Renal cortical epithelial cell (primary cell): ENCODE data around the gene SLC44A4. TPM values are rescaled to one million over a fixed set of nuclear protein-coding genes. Genes with fewer than 3 reads are reported as not detected.
"Not testable (repeated sequence)": the region's sequence is repeated elsewhere in the genome, so short reads cannot be mapped to it uniquely, and the experiment has no call there.

ENCODE experiments used
- DNase-seq: peaks from one replicate; pipeline ENCODE4 v3.0.0-alpha.2; 2011; ENCODE audit warnings: low read depth
- total RNA-seq: library from RNA; depleted of rRNA; stranded (reverse); fragments of >200 nt; gene quantifications from 2 replicates; pipeline ENCODE4 v1.2.3, GENCODE V29; 2014

SLC44A4 gene
- total RNA-seq, result 1.1 and 26.6 TPM in 2 replicates

- no peak for DNase-seq
These were observed at the start of gene SLC44A4 for GRCh38 chr6:31878726-31879125. Gene SLC44A4, minus strand, starts transcription at chr6:31878997. Its CDS starts 17 bp downstream, at chr6:31878980.

DNA sequence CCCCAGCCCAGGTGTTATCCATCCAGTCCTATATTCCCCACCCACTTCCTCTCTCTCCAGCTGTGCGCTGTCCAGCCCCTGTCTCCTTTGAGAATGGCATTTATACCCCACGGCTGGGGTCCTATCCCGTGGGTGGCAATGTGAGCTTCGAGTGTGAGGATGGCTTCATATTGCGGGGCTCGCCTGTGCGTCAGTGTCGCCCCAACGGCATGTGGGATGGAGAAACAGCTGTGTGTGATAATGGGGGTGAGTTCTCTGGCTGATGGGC lies 49.8 kb upstream of the SLC44A4 start:
- no peak for DNase-seq

- no peak for DNase-seq
These were observed 49.3 kb upstream of the SLC44A4 start for GRCh38 chr6:31927863-31928671.

GRCh38 chr6:31927242-31927862 lies 48.6 kb upstream of the SLC44A4 start, which contains the start of gene C2:
Gene C2, plus strand, starts transcription at chr6:31927717. Its CDS starts 36 bp downstream, at chr6:31927753.
- DNase-seq, result no peak

DNA sequence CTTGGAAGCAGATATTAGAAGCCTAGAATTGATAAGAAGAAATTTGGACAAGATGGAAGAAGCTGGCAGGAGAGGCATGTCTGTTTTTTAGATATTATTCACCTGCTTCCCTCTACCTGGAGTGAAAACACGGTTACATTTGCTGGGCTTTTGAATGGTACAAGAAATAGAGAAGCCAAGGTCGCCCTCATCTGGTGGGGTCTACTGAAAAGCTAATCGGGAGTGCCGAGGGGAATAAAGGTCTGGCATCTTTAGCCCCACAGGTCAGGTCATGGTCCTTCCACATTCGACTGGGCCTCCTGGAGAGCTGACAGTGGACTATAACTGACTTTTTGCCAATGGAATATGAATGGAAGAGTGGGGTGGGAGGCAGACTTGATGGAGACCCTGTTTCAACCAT lies 44.1 kb upstream of the SLC44A4 start:
- no peak for DNase-seq

- DNase-seq, result peak; percentile 58
These were observed 42.0 kb upstream of the SLC44A4 start for GRCh38 chr6:31920811-31921210.

GRCh38 chr6:31919624-31920303 lies 41.0 kb upstream of the SLC44A4 start:
- no peak for DNase-seq

GRCh38 chr6:31918069-31918720 lies 39.4 kb upstream of the SLC44A4 start:
- peak; percentile 43 for DNase-seq

DNA sequence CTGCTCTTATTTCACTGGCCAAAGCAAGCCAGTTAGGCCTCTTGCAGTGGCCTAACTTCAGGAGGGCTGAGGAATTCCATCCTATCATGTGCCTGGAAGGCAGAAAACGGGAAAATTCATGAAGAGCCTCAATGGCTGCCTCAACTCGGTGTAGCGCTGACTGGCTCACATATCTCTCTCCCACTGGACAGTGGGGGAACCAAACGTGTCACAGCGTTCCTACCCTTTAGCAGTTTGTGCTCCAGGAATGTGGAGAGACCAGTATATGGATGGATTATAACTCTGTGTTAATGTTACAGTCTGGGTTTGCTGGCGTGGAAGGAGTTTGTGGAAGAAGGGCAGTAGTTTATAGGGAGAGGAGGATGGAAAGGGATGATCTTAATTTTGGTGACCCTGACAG lies 37.0 kb upstream of the SLC44A4 start:
- no peak for DNase-seq

DNA sequence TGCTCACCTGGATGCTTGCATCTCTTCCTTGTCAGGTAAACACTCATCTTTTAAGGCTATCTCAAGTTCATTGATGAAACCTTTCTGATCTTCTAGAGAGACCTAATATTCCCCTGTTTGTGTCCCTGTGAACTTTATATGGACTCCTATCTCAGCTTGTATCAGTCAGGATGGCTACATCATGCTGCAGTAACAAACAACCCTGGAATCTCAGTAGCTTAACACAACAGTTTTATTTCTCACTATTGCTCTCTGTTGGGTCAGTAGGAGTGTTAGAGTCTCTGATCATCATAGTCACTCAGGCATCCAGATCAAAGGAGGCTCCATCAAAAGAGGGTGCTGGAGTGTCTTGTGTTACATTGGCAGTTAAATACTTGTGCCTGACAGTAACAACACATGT lies 36.6 kb upstream of the SLC44A4 start:
- DNase-seq, result no peak

GRCh38 chr6:31911826-31912585 lies 33.2 kb upstream of the SLC44A4 start:
- DNase-seq, result no peak

DNA sequence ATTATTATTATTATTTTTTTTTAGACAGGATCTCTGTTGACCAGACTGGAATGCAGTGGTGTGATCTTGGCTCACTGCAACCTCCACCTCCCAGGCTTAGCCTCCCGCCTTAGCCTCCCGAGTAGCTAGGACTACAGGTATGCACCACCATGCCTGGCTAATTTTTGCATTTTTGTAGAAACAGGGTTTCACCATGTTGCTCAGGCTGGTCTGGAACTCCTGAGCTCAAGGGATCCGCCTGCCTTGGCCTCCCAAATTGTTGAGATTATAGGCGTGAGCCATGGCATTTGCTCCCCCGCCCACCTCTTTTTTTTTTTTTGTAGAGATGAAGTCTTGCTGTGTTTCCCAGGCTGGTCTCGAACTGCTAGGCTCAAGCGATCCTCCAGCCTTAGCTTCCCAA lies 30.5 kb upstream of the SLC44A4 start:
- DNase-seq, result not testable (repeated sequence)

DNA sequence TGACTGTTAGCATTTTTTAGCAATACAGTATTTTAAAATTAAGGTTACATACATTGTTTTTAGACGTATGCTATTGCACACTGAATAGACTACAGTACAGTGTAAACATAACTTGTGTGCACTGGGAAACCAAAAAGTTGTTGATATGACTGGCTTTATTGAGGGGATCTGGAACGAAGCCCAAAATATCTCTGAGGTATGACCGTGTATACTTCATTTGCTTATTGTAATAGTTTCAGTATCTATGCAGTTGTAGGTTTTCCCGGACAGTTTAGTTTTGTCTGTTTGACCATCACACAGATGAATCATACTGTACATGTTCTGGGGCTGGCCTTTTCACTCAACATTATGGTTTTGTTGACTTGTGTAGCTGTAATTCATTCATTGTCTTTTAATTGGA lies 30.0 kb upstream of the SLC44A4 start:
- no peak for DNase-seq

GRCh38 chr6:31908255-31908654 lies 29.5 kb upstream of the SLC44A4 start:
- DNase-seq, result not testable (repeated sequence)

- peak; percentile 92 for DNase-seq
These were observed 28.5 kb upstream of the SLC44A4 start for GRCh38 chr6:31907158-31907813.

GRCh38 chr6:31906727-31907126 lies 27.9 kb upstream of the SLC44A4 start:
- not testable (repeated sequence) for DNase-seq

GRCh38 chr6:31906122-31906521 lies 27.3 kb upstream of the SLC44A4 start:
- no peak for DNase-seq

GRCh38 chr6:31905041-31905440 lies 26.2 kb upstream of the SLC44A4 start:
- no peak for DNase-seq

GRCh38 chr6:31903957-31904356 lies 25.2 kb upstream of the SLC44A4 start:
- no peak for DNase-seq

- DNase-seq, result peak; percentile 82
These were observed 23.3 kb upstream of the SLC44A4 start, which contains the start of gene ZBTB12 for GRCh38 chr6:31901953-31902643. Gene ZBTB12, minus strand, starts transcription at chr6:31902086. Its CDS starts 781 bp downstream, at chr6:31901305.
